A673 (cell line): ENCODE measurements around the gene CISH. TPM values are rescaled to one million over a fixed set of nuclear protein-coding genes. Genes with fewer than 3 reads are reported as not detected.

Experiments
- BruUV-seq: library from RNA; stranded (reverse); fragments of 400-500 nt; replicated peaks from 2 replicates; lab custom pipeline; 2021; lab: Mats Ljungman, UMichigan
- CTCF ChIA-PET: fragments of 300-600 bp; sonication (Branson Sonifier 250); formaldehyde crosslinking; loops from one replicate; lab custom pipeline; 2022; ENCODE audit warnings: antibody characterized with exemption; lab: Charles Lee
- POLR2A ChIA-PET: fragments of 300-600 bp; sonication (Branson Sonifier 250); formaldehyde crosslinking; loops from one replicate; lab custom pipeline; 2022; ENCODE audit warnings: antibody characterized with exemption; ENCODE audit not compliant: low non-redundant PET; lab: Charles Lee
- DNase-seq: peaks from one replicate; pipeline ENCODE4 v3.0.0-alpha.2; 2015; ENCODE audit warnings: low spot score
- H3K27ac ChIP-seq: fragments of 200-600 bp; sonication (generic); 2 replicates; pipeline ENCODE4 v1.5.1; 2016; ENCODE audit warnings: mixed run types, low read depth, mild to moderate bottlenecking, mixed read lengths, antibody characterized with exemption, low read length; ENCODE audit not compliant: poor library complexity, severe bottlenecking
- H3K27me3 ChIP-seq: fragments of 200-600 bp; sonication (generic); replicated peaks from 2 replicates; pipeline ENCODE4 v1.6.1; 2017; ENCODE audit warnings: mixed run types, low read depth, mild to moderate bottlenecking, mixed read lengths, antibody characterized with exemption, low read length; ENCODE audit not compliant: insufficient read depth, poor library complexity
- H3K36me3 ChIP-seq: fragments of 200-600 bp; sonication (generic); 2 replicates; pipeline ENCODE4 v1.6.1; 2016; ENCODE audit warnings: mixed run types, mild to moderate bottlenecking, mixed read lengths, antibody characterized with exemption, low read length; ENCODE audit not compliant: insufficient read depth, poor library complexity, severe bottlenecking
- H3K4me1 ChIP-seq: fragments of 200-600 bp; sonication (generic); 2 replicates; pipeline ENCODE4 v1.6.1; 2017; ENCODE audit warnings: mixed run types, mild to moderate bottlenecking, mixed read lengths, antibody characterized with exemption, low read length; ENCODE audit not compliant: insufficient read depth, poor library complexity, severe bottlenecking
- H3K4me3 ChIP-seq: fragments of 200-600 bp; sonication (generic); 2 replicates; pipeline ENCODE4 v1.5.1; 2016; ENCODE audit warnings: low read depth, mixed run types, mild to moderate bottlenecking, mixed read lengths, low read length; ENCODE audit not compliant: poor library complexity, severe bottlenecking
- H3K9me3 ChIP-seq: fragments of 200-600 bp; sonication (generic); 2 replicates; pipeline ENCODE4 v1.6.1; 2016; ENCODE audit warnings: mixed run types, low read depth, mild to moderate bottlenecking, mixed read lengths, antibody characterized with exemption, low read length; ENCODE audit not compliant: poor library complexity, severe bottlenecking
- CTCF ChIP-seq: fragments of 300-800, 200-600 bp; sonication (generic); conservative IDR thresholded peaks from 2 replicates; pipeline ENCODE4 v1.5.1; 2017; ENCODE audit warnings: low read depth, mild to moderate bottlenecking, antibody characterized with exemption, low read length, moderate library complexity, mixed read lengths
- EZH2 ChIP-seq: fragments of 200-600 bp; sonication (generic); IDR thresholded peaks from 2 replicates; pipeline ENCODE4 v1.6.1; 2017; ENCODE audit warnings: borderline replicate concordance, low read depth, mild to moderate bottlenecking, mixed read lengths, antibody characterized with exemption, low read length; ENCODE audit not compliant: poor library complexity, severe bottlenecking
- intact Hi-C: fragments of 100-400 bp; cut with micrococcal nuclease; formaldehyde crosslinking; loops from one replicate; pipeline ENCODE4 v1.10.0; 2022; ENCODE audit not compliant: unreplicated experiment
- total RNA-seq: library from RNA; stranded (reverse); gene quantifications from 2 replicates; pipeline ENCODE4 v1.2.3, GENCODE V29; 2021

Gene CISH
- total RNA-seq, 1 experiment from 2014 or later, result 0.86 TPM

GRCh38 chr3:50617096-50617791 lies 5.7 kb upstream of the CISH start, which contains the start of gene MAPKAPK3:
Gene MAPKAPK3, plus strand, starts transcription at chr3:50617151. Its CDS starts 415 bp downstream, at chr3:50617566.
- intact Hi-C loops, result loop anchor here (2.0 to 10.0 kb wide), 3 partner anchors 756 to 878 kb away; partner anchors contain the start of gene MANF
- H3K27ac ChIP-seq, result peak within 1 kb of the TSS; percentile 67

GRCh38 chr3:50616770-50617095 lies 5.2 kb upstream of the CISH start:
- peaks cover 4% of the 10 kb centered on the region for H3K4me1 ChIP-seq
- H3K27ac ChIP-seq, result no peak overlapping the region
- H3K4me3 ChIP-seq, result peak overlapping the region; percentile 35
- intact Hi-C loops, result loop anchor here (2.0 to 10.0 kb wide), 3 partner anchors 756 to 878 kb away; partner anchors contain the start of gene MANF
- TF ChIP-seq CTCF (no peak), EZH2 (no peak)
- POLR2A ChIA-PET, result interaction anchor here (0.7 kb wide), 1 partner anchor 778 kb away, joined by 3 read pairs; no protein-coding TSS in a partner anchor
- DNase-seq, result peak; percentile 85
- H3K9me3 ChIP-seq, result no peaks in the 10 kb centered on the region
- CTCF ChIA-PET, result interaction anchor here (1.2 to 1.4 kb wide), 2 partner anchors 163 to 755 kb away, joined by 4 to 6 read pairs; no protein-coding TSS in a partner anchor
- H3K27me3 ChIP-seq, result no peaks in the 10 kb centered on the region
- H3K36me3 ChIP-seq, result no peaks in the 10 kb centered on the region
- BruUV-seq, result no TSS peak

More at GRCh38 chr3:50617096-50617791, 5.7 kb upstream of the CISH start, which contains the start of gene MAPKAPK3:
- H3K27me3 ChIP-seq, result no peaks in the 10 kb centered on the region
- H3K36me3 ChIP-seq, result no peaks in the 10 kb centered on the region
- CTCF ChIA-PET, result interaction anchor here (1.4 kb wide), 1 partner anchor 755 kb away, joined by 6 read pairs; no protein-coding TSS in a partner anchor
- H3K4me3 ChIP-seq, result peak within 1 kb of the TSS; percentile 59
- TF ChIP-seq EZH2, result no peak
- no peak for TF ChIP-seq CTCF
- H3K9me3 ChIP-seq, result no peaks in the 10 kb centered on the region
- BruUV-seq, result no TSS peak
- peaks cover 3% of the 10 kb centered on the region for H3K4me1 ChIP-seq
- POLR2A ChIA-PET, result no interaction called here
- DNase-seq, result no peak

- no TSS peak for BruUV-seq
- no peak overlapping the region for H3K27ac ChIP-seq
- peak; percentile 83 for TF ChIP-seq CTCF
- no peak for TF ChIP-seq EZH2
- no peaks in the 10 kb centered on the region for H3K27me3 ChIP-seq
- peaks cover 4% of the 10 kb centered on the region for H3K4me1 ChIP-seq
- no peaks in the 10 kb centered on the region for H3K9me3 ChIP-seq
- H3K4me3 ChIP-seq, result peak overlapping the region; percentile 35
- intact Hi-C loops, result loop anchor here (2.0 to 10.0 kb wide), 3 partner anchors 757 to 879 kb away; partner anchors contain the start of gene MANF
- peak; percentile 79 for DNase-seq
- ChIA-PET CTCF (interaction anchor here (0.6 to 1.4 kb wide), 5 partner anchors 164 to 1351 kb away, joined by 3 to 7 read pairs (median 5); partner anchors contain the start of genes MANF and PCBP4), POLR2A (interaction anchor here (0.7 kb wide), 1 partner anchor 779 kb away, joined by 3 read pairs; no protein-coding TSS in a partner anchor)
- no peaks in the 10 kb centered on the region for H3K36me3 ChIP-seq
Observed at GRCh38 chr3:50616003-50616769, 4.6 kb upstream of the CISH start.
